MM.1S (cell line): ENCODE measurements around the gene MTTP.

ENCODE experiments used
- DNase-seq: peaks from one replicate; pipeline ENCODE4 v3.0.0-alpha.2; 2015
- H2AFZ ChIP-seq: fragments of 300-600 bp; sonication (generic); 2 replicates; pipeline ENCODE4 v1.6.0; 2016; ENCODE audit warnings: antibody characterized with exemption, low read length
- H3F3A ChIP-seq: fragments of 300-600 bp; sonication (generic); 2 replicates; pipeline ENCODE4 v1.6.1; 2016; ENCODE audit warnings: mild to moderate bottlenecking, antibody characterized with exemption, low read length, moderate library complexity, mixed read lengths; ENCODE audit not compliant: insufficient read depth
- H3K27ac ChIP-seq: fragments of 300-600 bp; sonication (generic); 2 replicates; pipeline ENCODE4 v1.5.1; 2016; ENCODE audit warnings: mild to moderate bottlenecking, low read length
- H3K27me3 ChIP-seq: fragments of 300-600 bp; sonication (generic); replicated peaks from 2 replicates; pipeline ENCODE4 v1.6.0; 2016; ENCODE audit warnings: low read length; ENCODE audit not compliant: insufficient read depth
- H3K36me3 ChIP-seq: fragments of 300-600 bp; sonication (generic); replicated peaks from 2 replicates; pipeline ENCODE4 v1.6.1; 2016; ENCODE audit warnings: mild to moderate bottlenecking, low read length, mixed read lengths; ENCODE audit not compliant: insufficient read depth
- H3K4me1 ChIP-seq: fragments of 300-600 bp; sonication (generic); 2 replicates; pipeline ENCODE4 v1.6.1; 2016; ENCODE audit warnings: low read length, mixed read lengths
- H3K4me2 ChIP-seq: fragments of 300-600 bp; sonication (generic); 2 replicates; pipeline ENCODE4 v1.6.0; 2016; ENCODE audit warnings: low read depth, low read length
- H3K4me3 ChIP-seq: fragments of 300-600 bp; sonication (generic); 2 replicates; pipeline ENCODE4 v1.5.1; 2016; ENCODE audit warnings: low read length, mixed read lengths
- H3K79me2 ChIP-seq: fragments of 300-600 bp; sonication (generic); 2 replicates; pipeline ENCODE4 v1.6.1; 2016; ENCODE audit warnings: mixed run types, low read length, mixed read lengths
- H3K9ac ChIP-seq: fragments of 300-600 bp; sonication (generic); 2 replicates; pipeline ENCODE4 v1.6.1; 2016; ENCODE audit warnings: low read length, mixed read lengths
- H3K9me2 ChIP-seq: fragments of 300-600 bp; sonication (generic); replicated peaks from 2 replicates; pipeline ENCODE4 v1.6.1; 2016; ENCODE audit warnings: mild to moderate bottlenecking, low read length, mixed read lengths; ENCODE audit not compliant: insufficient read depth
- H3K9me3 ChIP-seq: fragments of 300-600 bp; sonication (generic); replicated peaks from 2 replicates; pipeline ENCODE4 v1.6.1; 2016; ENCODE audit warnings: mild to moderate bottlenecking, low read length, mixed read lengths; ENCODE audit not compliant: insufficient read depth
- H4K20me1 ChIP-seq: fragments of 300-600 bp; sonication (generic); 2 replicates; pipeline ENCODE4 v1.6.1; 2016; ENCODE audit warnings: mild to moderate bottlenecking, low read length, moderate library complexity, mixed read lengths; ENCODE audit not compliant: insufficient read depth
- EZH2 ChIP-seq: fragments of 300-600 bp; sonication (generic); optimal IDR thresholded peaks from 2 replicates; pipeline ENCODE3; 2017; ENCODE audit warnings: low read depth, mild to moderate bottlenecking, antibody characterized with exemption, low read length, mixed read lengths
- EZH2phosphoT487 ChIP-seq: fragments of 300-600 bp; sonication (generic); IDR thresholded peaks from 2 replicates; pipeline ENCODE4 v1.6.1; 2018; ENCODE audit warnings: antibody characterized with exemption, low read length
- TF ChIP-seq, protein P1 (sequence below): fragments of 300-600 bp; sonication (generic); IDR thresholded peaks from 2 replicates; pipeline ENCODE4 v1.5.1; 2016; ENCODE audit warnings: antibody characterized with exemption, low read length, mixed read lengths

The MTTP gene

GRCh38 chr4:99540277-99540939 lies 34.2 kb upstream of the MTTP start:
- Histone ChIP-seq H3K79me2 (no peaks in the 10 kb centered on the region), H4K20me1 (no peaks in the 10 kb centered on the region), H3K4me3 (no peak overlapping the region), H3K9me3 (no peaks in the 10 kb centered on the region), H3K4me2 (no peak overlapping the region), H3K27ac (no peak overlapping the region), H3K4me1 (no peaks in the 10 kb centered on the region), H3K27me3 (no peaks in the 10 kb centered on the region), H3F3A (no peaks in the 10 kb centered on the region; the same call in 1 of the 2 replicates), H3K36me3 (no peaks in the 10 kb centered on the region), H3K9ac (no peak overlapping the region), H2AFZ (no peak overlapping the region), H3K9me2 (no peaks in the 10 kb centered on the region)
- DNase-seq: no peak
- TF ChIP-seq, protein P1, sequence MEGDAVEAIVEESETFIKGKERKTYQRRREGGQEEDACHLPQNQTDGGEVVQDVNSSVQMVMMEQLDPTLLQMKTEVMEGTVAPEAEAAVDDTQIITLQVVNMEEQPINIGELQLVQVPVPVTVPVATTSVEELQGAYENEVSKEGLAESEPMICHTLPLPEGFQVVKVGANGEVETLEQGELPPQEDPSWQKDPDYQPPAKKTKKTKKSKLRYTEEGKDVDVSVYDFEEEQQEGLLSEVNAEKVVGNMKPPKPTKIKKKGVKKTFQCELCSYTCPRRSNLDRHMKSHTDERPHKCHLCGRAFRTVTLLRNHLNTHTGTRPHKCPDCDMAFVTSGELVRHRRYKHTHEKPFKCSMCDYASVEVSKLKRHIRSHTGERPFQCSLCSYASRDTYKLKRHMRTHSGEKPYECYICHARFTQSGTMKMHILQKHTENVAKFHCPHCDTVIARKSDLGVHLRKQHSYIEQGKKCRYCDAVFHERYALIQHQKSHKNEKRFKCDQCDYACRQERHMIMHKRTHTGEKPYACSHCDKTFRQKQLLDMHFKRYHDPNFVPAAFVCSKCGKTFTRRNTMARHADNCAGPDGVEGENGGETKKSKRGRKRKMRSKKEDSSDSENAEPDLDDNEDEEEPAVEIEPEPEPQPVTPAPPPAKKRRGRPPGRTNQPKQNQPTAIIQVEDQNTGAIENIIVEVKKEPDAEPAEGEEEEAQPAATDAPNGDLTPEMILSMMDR: no peak
- no peak for TF ChIP-seq EZH2
- TF ChIP-seq EZH2phosphoT487: no peak

DNA sequence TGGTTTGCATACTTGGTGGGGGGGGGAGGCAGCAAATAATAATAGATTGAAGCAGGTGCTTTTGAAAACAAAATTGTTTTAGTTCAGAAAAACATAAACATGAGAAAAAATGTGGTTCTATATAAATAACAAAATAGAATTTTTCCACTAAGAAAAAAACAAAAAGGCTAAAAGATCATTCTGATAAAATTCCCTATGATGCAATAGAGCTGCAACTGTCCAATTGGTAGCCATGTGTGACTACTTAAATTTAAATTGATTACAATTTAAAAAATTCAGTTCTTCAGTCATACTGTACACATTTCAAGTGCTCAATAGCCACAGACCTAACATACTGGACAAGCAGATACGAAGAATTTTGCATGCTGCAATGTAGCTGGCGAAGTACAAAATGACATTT lies 21.8 kb upstream of the MTTP start:
- Histone ChIP-seq H3K9ac (no peak overlapping the region), H3K9me2 (no peaks in the 10 kb centered on the region), H2AFZ (no peak overlapping the region), H3K4me1 (no peaks in the 10 kb centered on the region), H3K9me3 (no peaks in the 10 kb centered on the region), H3K79me2 (no peaks in the 10 kb centered on the region), H3F3A (no peaks in the 10 kb centered on the region), H3K4me3 (no peak overlapping the region), H3K36me3 (no peaks in the 10 kb centered on the region), H3K27me3 (no peaks in the 10 kb centered on the region), H3K4me2 (no peak overlapping the region), H3K27ac (no peak overlapping the region), H4K20me1 (no peaks in the 10 kb centered on the region)
- DNase-seq: no peak
- TF ChIP-seq EZH2 (no peak), EZH2phosphoT487 (no peak)
- TF ChIP-seq, protein P1: no peak

DNA sequence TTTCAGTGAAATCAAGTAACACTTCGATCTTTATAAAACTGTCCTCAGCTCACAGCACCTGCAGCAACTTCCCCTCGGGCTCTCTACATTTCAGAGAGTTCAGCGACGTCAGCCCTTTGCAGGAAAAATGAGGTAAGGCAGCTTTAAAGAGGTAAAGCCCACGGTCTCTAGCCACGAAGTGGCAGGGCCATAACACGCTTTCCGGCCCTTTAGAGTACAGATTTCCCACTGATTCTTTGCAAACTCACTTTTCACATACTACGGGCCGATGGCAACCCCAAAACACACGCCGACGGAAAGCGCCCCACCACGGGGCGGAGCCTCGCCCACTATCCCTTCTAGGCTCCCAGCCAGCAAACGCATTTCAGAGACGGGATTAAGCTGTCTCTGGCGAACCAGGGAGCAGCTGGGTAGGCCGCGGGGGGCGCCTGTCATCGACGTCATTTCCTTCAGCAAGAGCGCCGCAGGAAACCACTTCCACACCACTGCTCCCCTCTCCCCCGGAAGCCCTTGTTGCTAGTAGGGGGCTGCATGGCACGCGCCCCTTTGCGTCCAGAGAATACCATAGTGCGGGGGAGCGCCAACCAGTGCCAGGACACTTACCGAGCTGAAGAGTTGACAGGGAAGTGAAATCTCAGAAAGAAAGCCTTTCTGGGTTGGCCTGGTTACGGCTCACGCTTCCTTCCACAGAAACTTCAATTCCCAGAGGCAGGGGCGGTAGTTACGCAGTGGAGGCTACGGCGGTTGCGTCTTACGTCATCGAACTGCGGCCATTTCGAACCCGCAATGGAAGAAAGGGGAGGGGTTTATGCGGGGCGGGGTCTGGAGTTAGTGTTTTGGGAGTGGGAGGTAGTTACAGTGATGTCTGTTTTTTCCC lies 11.1 kb upstream of the MTTP start, which contains the start of gene TRMT10A:
TSS of gene TRMT10A (minus strand) at position 730 of the 877 bp plus-strand sequence. CDS start 4,701 bp downstream, outside the sequence.
- Histone ChIP-seq H3K79me2 (no peaks in the 10 kb centered on the region), H3K27ac (peak within 1 kb of the TSS; percentile 84), H2AFZ (peak within 1 kb of the TSS; percentile 34), H3K4me2 (peak within 1 kb of the TSS; percentile 79), H3K27me3 (no peaks in the 10 kb centered on the region), H3K4me1 (peaks cover 7% of the 10 kb centered on the region), H3K9ac (peak within 1 kb of the TSS; percentile 69), H3K9me3 (no peaks in the 10 kb centered on the region), H3K36me3 (no peaks in the 10 kb centered on the region), H3K4me3 (peak within 1 kb of the TSS; percentile 68), H4K20me1 (no peaks in the 10 kb centered on the region), H3F3A (peaks cover 7% of the 10 kb centered on the region), H3K9me2 (no peaks in the 10 kb centered on the region)
- TF ChIP-seq EZH2phosphoT487 (no peak), EZH2 (no peak)
- TF ChIP-seq, protein P1: no peak
- DNase-seq: peak; percentile 97
